GM03348 (cell line): ENCODE measurements around the gene SUSD4.
A peak's percentile ranks its signal among the peaks of the same experiment; 100 is the strongest.
"Not testable (repeated sequence)": the region's sequence is repeated elsewhere in the genome, so short reads cannot be mapped to it uniquely, and the experiment has no call there.

ENCODE experiments used
- DNase-seq: peaks from one replicate; pipeline ENCODE4 v3.0.0; 2012; ENCODE audit warnings: low spot score

Gene SUSD4, protein sequence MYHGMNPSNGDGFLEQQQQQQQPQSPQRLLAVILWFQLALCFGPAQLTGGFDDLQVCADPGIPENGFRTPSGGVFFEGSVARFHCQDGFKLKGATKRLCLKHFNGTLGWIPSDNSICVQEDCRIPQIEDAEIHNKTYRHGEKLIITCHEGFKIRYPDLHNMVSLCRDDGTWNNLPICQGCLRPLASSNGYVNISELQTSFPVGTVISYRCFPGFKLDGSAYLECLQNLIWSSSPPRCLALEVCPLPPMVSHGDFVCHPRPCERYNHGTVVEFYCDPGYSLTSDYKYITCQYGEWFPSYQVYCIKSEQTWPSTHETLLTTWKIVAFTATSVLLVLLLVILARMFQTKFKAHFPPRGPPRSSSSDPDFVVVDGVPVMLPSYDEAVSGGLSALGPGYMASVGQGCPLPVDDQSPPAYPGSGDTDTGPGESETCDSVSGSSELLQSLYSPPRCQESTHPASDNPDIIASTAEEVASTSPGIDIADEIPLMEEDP

DNA sequence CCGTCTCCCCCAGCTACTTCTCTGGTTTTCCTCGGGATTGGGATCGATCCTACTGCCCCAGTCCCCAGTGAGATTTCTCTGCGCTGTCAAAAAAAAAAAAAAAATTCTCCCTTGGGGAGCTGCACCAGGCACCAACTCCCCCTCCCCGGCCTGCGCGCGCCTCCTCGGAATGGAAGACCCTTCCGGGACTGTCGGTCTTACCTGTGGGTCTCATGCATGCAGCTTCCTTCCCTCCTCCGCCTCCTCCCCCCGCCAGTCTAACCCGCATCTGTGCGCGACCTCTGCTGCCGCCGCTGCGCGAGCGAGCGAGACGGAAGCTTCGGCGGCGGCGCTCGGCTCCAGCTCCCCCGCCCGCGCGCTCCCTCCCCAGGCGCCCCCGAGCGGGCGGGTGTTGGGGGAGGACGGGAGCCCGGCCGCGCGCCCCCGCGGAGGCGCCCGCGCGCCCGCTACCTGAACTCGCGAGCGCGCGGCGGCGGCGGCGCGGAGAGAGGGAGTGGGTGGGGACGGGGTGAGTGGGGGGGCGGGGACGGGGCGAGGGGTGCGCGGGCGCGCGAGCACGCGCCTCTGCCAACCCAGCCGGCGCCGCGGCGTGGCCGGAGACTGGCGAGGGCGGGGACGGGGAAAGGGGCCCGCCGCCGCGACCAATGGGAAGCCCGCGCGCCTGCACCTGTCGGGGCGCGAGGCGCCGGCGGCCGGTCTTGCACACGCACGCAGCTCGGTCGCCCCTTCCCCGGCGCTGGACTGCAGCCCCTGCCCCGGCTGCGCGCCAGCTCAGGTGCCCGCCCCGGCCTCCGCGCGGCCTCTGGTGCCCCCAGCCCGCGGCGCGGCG, at the start of gene SUSD4:
Gene SUSD4 (minus strand): TSS at position 321 of the 829 bp plus-strand sequence. CDS start 751 bp downstream, outside the sequence.
- peak; percentile 44 for DNase-seq

DNA sequence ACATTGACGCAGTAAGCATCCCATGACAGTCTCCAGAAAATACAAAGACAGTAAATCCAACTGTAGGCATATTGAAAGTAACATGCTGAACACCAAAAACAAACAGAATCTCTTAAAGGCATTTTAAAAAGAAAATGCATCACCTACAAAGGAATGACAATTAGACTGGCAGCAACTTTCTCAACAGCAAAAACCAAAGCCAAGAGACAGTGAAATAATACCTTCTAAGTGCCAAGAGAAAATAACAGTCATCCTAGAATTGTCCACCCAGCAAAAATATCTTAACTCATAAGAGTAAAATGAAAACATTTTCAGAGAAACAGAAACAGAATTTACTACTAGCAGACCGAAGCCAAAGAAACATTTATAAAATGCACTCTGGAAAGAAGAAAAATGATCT, 49.2 kb upstream of the SUSD4 start:
- DNase-seq: no peak

DNA sequence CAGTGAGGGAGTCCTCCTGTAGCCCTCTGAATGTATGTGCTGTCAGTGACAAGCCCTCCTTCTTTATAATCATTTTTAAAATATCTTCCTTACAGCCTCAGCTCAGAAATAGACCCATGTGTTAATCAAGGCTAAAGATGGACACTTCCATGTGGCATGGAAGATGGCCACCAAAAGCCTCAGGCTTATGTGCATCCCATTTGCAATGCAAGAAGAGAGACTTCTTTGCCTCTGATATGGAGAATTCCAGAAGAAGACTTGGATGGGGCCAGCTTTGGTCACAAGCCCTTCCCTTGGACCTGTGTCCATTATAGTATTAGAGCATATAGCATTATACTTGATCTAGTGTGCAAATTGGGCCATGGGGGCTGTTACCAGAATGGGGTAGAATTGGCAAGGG, 47.7 kb upstream of the SUSD4 start:
- DNase-seq: no peak

DNA sequence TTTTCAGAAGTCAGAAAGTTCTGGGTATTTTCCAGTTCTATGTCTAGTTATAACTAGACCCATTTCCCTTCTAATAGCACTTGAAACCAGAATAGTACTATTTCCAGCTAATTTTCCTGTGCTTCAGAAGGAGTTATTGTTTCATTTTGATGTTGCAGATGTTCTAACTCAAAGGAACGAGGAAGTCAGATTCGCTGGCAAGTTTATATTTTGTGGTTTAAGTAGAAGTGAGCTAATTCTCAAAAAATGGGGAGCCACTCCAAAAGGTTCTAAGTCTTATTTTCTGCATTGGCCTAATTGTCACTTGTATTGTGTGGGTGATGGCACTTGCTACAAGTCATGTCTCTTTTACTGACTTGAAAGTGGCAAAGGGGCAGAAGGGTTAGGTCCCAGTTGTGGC, 47.3 kb upstream of the SUSD4 start:
- peak; percentile 64 for DNase-seq

GRCh38 chr1:223410036-223410435, 46.1 kb upstream of the SUSD4 start:
- no peak for DNase-seq

- DNase-seq: no peak
Measured at GRCh38 chr1:223405507-223405906, 41.5 kb upstream of the SUSD4 start.

- DNase-seq: no peak
Measured at GRCh38 chr1:223403184-223403815, 39.3 kb upstream of the SUSD4 start.

GRCh38 chr1:223402790-223403142, 38.8 kb upstream of the SUSD4 start:
- no peak for DNase-seq

DNA sequence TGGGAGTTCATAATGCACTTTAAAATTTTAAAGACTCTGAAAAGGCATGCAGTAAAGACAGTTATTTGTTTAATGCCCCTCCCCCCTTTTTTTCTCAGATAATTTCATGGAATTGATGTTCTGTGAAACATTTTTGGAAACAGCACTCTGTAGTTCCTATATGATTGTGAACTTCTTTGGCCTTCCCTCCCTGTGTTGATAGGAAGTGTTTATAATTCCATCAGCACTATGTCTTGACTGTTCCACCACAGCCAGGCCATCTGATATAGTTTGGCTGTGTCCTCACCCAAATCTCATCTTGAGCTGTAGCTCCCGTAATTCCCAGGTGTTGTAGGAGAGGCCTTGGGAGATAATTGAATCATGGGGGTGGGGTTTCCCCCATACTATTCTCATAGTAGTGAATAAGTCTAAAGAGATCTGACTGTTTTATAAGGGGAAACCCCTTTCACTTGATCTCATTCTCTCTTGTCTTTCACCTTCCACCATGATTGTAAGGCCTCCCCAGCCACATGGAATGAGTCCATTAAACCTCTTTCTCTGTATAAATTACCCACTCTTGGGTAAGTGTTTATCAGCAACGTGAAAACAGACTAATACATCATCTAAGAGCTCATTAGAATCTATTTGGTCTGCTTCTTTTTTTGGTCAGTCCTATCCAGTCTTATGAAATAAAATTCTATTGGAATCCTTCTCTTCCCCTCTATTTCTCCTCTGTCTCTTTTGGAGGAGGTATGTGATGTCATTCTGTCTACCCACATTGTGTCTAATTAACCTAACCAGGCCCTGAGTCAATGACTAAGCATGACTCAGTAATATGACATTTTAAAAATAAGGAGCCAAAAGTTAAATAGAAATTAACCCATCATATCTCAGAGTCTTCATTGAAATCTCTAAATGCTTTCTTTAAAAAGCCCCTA, 38.2 kb upstream of the SUSD4 start:
- DNase-seq: peak; percentile 85

DNA sequence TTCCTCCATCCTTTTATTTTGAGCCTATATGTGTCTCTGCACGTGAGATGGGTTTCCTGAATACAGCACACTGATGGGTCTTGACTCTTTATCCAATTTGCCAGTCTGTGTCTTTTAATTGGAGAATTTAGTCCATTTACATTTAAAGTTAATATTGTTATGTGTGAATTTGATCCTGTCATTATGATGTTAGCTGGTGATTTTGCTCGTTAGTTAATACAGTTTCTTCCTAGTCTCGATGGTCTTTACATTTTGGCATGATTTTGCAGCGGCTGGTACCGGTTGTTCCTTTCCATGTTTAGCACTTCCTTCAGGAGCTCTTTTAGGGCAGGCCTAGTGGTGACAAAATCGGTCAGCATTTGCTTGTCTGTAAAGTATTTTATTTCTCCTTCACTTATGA, 35.4 kb upstream of the SUSD4 start:
- DNase-seq: not testable (repeated sequence)

DNA sequence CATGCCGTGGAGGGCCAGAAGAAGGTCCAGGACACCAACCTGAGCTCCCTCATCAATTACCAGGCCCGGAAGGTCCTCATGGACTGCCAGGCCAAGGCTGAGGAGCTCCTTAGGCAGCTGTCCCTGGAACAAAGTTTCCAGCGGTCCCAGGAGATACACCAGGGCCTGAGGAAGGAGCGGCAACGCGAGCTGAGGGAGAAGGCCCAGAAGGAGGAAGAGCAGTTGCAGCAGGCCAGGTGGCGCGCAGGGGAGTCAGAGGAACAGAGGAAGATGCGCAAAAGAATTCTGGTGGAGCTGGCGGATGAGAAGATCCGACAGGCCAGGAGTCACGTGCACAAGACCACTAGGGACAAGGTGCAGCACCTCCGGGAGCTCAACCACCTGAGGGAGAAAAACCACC, 30.7 kb upstream of the SUSD4 start:
- no peak for DNase-seq

DNA sequence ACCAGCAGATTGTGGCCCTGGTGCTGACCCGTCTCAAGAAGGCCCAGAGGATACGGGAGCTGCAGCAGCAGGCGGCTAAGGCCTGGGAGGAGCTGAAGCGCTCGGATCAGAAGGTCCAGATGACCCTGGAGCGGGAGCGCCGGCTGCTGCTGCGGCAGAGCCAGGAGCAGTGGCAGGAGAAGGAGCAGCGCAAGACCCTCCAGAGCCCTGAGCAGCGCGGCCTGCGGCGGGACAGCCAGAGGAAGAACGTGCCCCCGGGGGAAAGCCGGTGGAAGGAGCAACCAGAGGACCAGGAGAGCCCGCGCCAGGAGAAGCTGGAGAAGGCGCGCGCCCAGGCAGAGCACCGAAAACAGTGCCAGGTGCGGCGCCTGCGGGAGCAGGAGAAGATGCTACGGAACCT, 30.3 kb upstream of the SUSD4 start:
- no peak for DNase-seq

- no peak for DNase-seq
Measured at GRCh38 chr1:223393275-223394214, 29.6 kb upstream of the SUSD4 start, which contains the start of gene CCDC185. Gene CCDC185 (plus strand): TSS chr1:223393415. CDS start chr1:223393476, 61 bp downstream.

DNA sequence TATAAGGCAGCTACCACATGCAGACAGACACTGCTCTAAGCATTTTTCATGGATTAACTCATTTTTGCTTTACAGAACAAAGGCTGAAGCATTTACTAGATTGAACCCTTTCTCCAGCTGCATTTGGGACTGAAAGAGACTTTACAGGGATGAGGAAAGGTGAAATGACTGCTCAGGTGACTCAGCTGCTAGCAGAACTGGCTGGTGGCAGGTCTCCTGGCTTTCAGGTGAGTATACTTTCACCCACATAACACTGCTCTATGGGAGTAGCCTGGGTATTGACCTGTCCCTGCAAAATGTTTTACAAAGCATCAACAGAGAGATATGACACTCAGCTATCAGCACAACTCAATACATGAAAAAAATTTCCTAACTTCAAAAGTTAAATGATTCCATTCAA, 26.6 kb upstream of the SUSD4 start:
- DNase-seq: no peak

- no peak for DNase-seq
Measured at GRCh38 chr1:223386013-223386412, 22.0 kb upstream of the SUSD4 start.

- DNase-seq: no peak
Measured at GRCh38 chr1:223378754-223379153, 14.8 kb upstream of the SUSD4 start.

DNA sequence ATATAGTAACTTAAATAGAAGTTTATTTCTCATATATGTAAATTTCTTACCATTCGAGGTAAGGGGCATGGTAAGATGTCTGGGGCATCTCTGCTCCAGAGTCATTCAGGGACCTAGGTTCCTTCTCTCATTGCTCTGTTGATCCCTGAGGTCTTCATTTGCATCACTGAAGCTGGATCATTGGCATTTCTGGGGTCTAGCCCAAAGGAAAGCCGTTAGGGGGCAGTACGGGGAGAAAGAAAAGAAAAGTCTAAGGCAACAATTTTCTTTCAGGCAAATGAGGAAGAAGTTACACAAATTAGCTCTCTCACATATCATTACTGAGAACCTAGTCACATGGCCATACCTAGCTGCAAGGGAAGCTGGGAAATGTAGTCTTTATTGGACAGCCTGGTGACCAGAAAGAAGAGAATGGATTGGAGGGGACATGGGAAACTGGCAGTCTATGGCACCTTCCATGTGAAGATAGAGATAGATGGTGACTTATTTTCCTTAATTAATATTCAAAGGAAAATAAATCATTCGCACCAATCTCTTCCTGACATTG, 10.2 kb upstream of the SUSD4 start:
- no peak for DNase-seq

GRCh38 chr1:223364685-223365382, 858 bp upstream of the SUSD4 start:
- no peak for DNase-seq
